HEK293 (cell line): Measurements from ENCODE around the gene CLDN6.

Source experiments
- BCL11B ChIP-seq: fragments of 450-650 bp; formaldehyde crosslinking; IDR thresholded peaks from 2 replicates; pipeline ENCODE4 v1.5.1; 2016; ENCODE audit warnings: low read depth, missing biosample characterization, missing genetic modification characterization
- ELK4 ChIP-seq: IDR thresholded peaks from 2 replicates; pipeline ENCODE4 v1.6.1; 2011; ENCODE audit warnings: mild to moderate bottlenecking, low read depth, low read length, borderline replicate concordance
- GFI1B ChIP-seq: fragments of 450-650 bp; formaldehyde crosslinking; IDR thresholded peaks from 2 replicates; pipeline ENCODE4 v1.5.1; 2016; ENCODE audit warnings: missing biosample characterization, missing genetic modification characterization
- GLIS1 ChIP-seq: fragments of 450-650 bp; formaldehyde crosslinking; IDR thresholded peaks from 2 replicates; pipeline ENCODE4 v1.5.1; 2016; ENCODE audit warnings: missing biosample characterization, missing genetic modification characterization
- KLF1 ChIP-seq: fragments of 450-650 bp; formaldehyde crosslinking; IDR thresholded peaks from 2 replicates; pipeline ENCODE4 v1.5.1; 2016; ENCODE audit warnings: missing biosample characterization, missing genetic modification characterization
- KLF9 ChIP-seq: fragments of 450-650 bp; formaldehyde crosslinking; IDR thresholded peaks from 2 replicates; pipeline ENCODE4 v1.5.1; 2016; ENCODE audit warnings: missing biosample characterization, missing genetic modification characterization, low read depth
- RBAK ChIP-seq: fragments of 450-650 bp; formaldehyde crosslinking; IDR thresholded peaks from 2 replicates; pipeline ENCODE4 v1.5.1; 2016; ENCODE audit warnings: missing biosample characterization, missing genetic modification characterization
- ZBTB21 ChIP-seq: fragments of 450-650 bp; formaldehyde crosslinking; IDR thresholded peaks from 2 replicates; pipeline ENCODE4 v1.5.1; 2017; ENCODE audit warnings: missing biosample characterization, missing genetic modification characterization
- ZBTB8A ChIP-seq: fragments of 450-650 bp; formaldehyde crosslinking; IDR thresholded peaks from 2 replicates; pipeline ENCODE4 v1.5.1; 2016; ENCODE audit warnings: missing biosample characterization, missing genetic modification characterization
- ZNF2 ChIP-seq: fragments of 450-650 bp; formaldehyde crosslinking; IDR thresholded peaks from 2 replicates; pipeline ENCODE4 v1.5.1; 2016; ENCODE audit warnings: missing biosample characterization, missing genetic modification characterization
- ZNF214 ChIP-seq: fragments of 450-650 bp; formaldehyde crosslinking; IDR thresholded peaks from 2 replicates; pipeline ENCODE4 v1.5.1; 2017; ENCODE audit warnings: missing biosample characterization, mild to moderate bottlenecking, missing genetic modification characterization, borderline replicate concordance
- ZNF335 ChIP-seq: fragments of 450-650 bp; formaldehyde crosslinking; conservative IDR thresholded peaks from 2 replicates; pipeline ENCODE4 v1.5.1; 2016; ENCODE audit warnings: missing biosample characterization, missing genetic modification characterization
- ZNF354C ChIP-seq: fragments of 450-650 bp; formaldehyde crosslinking; IDR thresholded peaks from 2 replicates; pipeline ENCODE4 v1.5.1; 2016; ENCODE audit warnings: missing biosample characterization, missing genetic modification characterization, low read depth, borderline replicate concordance
- ZNF394 ChIP-seq: fragments of 450-650 bp; formaldehyde crosslinking; IDR thresholded peaks from 2 replicates; pipeline ENCODE4 v1.5.1; 2016; ENCODE audit warnings: missing biosample characterization, missing genetic modification characterization, mild to moderate bottlenecking, moderate library complexity, borderline replicate concordance
- ZNF404 ChIP-seq: fragments of 450-650 bp; formaldehyde crosslinking; IDR thresholded peaks from 2 replicates; pipeline ENCODE4 v1.5.1; 2017; ENCODE audit warnings: missing biosample characterization, missing genetic modification characterization
- ZNF426 ChIP-seq: fragments of 450-650 bp; formaldehyde crosslinking; IDR thresholded peaks from 2 replicates; pipeline ENCODE4 v1.5.1; 2017; ENCODE audit warnings: missing biosample characterization, missing genetic modification characterization, mild to moderate bottlenecking, inconsistent platforms, moderate library complexity
- ZNF501 ChIP-seq: fragments of 450-650 bp; formaldehyde crosslinking; IDR thresholded peaks from 2 replicates; pipeline ENCODE4 v1.5.1; 2016; ENCODE audit warnings: missing biosample characterization, missing genetic modification characterization
- ZNF510 ChIP-seq: fragments of 450-650 bp; formaldehyde crosslinking; IDR thresholded peaks from 2 replicates; pipeline ENCODE4 v1.5.1; 2018; ENCODE audit warnings: mild to moderate bottlenecking, missing genetic modification characterization, missing biosample characterization; ENCODE audit not compliant: insufficient replicate concordance
- ZNF518A ChIP-seq: fragments of 450-650 bp; formaldehyde crosslinking; conservative IDR thresholded peaks from 2 replicates; pipeline ENCODE4 v1.5.1; 2016; ENCODE audit warnings: low read depth, missing biosample characterization, missing genetic modification characterization
- ZNF548 ChIP-seq: fragments of 450-650 bp; formaldehyde crosslinking; IDR thresholded peaks from 2 replicates; pipeline ENCODE4 v1.5.1; 2016; ENCODE audit warnings: missing biosample characterization, missing genetic modification characterization
- ZNF549 ChIP-seq: fragments of 450-650 bp; IDR thresholded peaks from 2 replicates; pipeline ENCODE4 v1.5.1; 2018; ENCODE audit warnings: missing biosample characterization, missing genetic modification characterization, mild to moderate bottlenecking, inconsistent platforms, moderate library complexity
- ZNF560 ChIP-seq: fragments of 450-650 bp; formaldehyde crosslinking; IDR thresholded peaks from 2 replicates; pipeline ENCODE4 v1.5.1; 2017; ENCODE audit warnings: missing biosample characterization, missing genetic modification characterization, borderline replicate concordance
- ZNF623 ChIP-seq: fragments of 450-650 bp; formaldehyde crosslinking; IDR thresholded peaks from 2 replicates; pipeline ENCODE4 v1.5.1; 2016; ENCODE audit warnings: missing biosample characterization, missing genetic modification characterization
- ZNF629 ChIP-seq: fragments of 450-650 bp; formaldehyde crosslinking; IDR thresholded peaks from 2 replicates; pipeline ENCODE4 v1.5.1; 2017; ENCODE audit warnings: missing biosample characterization, missing genetic modification characterization
- ZNF664 ChIP-seq: fragments of 450-650 bp; formaldehyde crosslinking; IDR thresholded peaks from 2 replicates; pipeline ENCODE4 v1.5.1; 2016; ENCODE audit warnings: missing biosample characterization, missing genetic modification characterization
- ZXDB ChIP-seq: fragments of 450-650 bp; formaldehyde crosslinking; IDR thresholded peaks from 2 replicates; pipeline ENCODE4 v1.5.1; 2016; ENCODE audit warnings: missing biosample characterization, missing genetic modification characterization
- TF ChIP-seq, protein P1 (sequence below): fragments of 450-650 bp; formaldehyde crosslinking; IDR thresholded peaks from 2 replicates; pipeline ENCODE4 v1.5.1; 2016; ENCODE audit warnings: missing biosample characterization, missing genetic modification characterization, borderline replicate concordance
- TF ChIP-seq, protein P2 (sequence below): fragments of 450-650 bp; formaldehyde crosslinking; IDR thresholded peaks from 2 replicates; pipeline ENCODE4 v1.5.1; 2016; ENCODE audit warnings: missing biosample characterization, missing genetic modification characterization
- TF ChIP-seq, protein P3 (sequence below): fragments of 450-650 bp; formaldehyde crosslinking; IDR thresholded peaks from 2 replicates; pipeline ENCODE4 v1.5.1; 2016; ENCODE audit warnings: missing biosample characterization, missing genetic modification characterization

The CLDN6 gene

GRCh38 chr16:3019594-3020246, 1.7 kb upstream of the CLDN6 start (continued):
- peak; percentile 91 for TF ChIP-seq ZNF518A (tag by site-specific recombination)
- TF ChIP-seq ZNF549 (tag by site-specific recombination), result no peak
- peak; percentile 52; the same call in 1 of the 2 replicates for TF ChIP-seq ZXDB
- TF ChIP-seq BCL11B (tag by site-specific recombination), result 0 out of 2 replicates have a peak, but pooled peaks have one; percentile 17
- 0 out of 2 replicates have a peak, but pooled peaks have one; percentile 61 for TF ChIP-seq RBAK (tag by site-specific recombination)
- TF ChIP-seq ZNF214, result no peak; the same call in 1 of the 2 replicates
- TF ChIP-seq ZNF2, result peak; percentile 37; the same call in 1 of the 2 replicates
- TF ChIP-seq, protein P1, sequence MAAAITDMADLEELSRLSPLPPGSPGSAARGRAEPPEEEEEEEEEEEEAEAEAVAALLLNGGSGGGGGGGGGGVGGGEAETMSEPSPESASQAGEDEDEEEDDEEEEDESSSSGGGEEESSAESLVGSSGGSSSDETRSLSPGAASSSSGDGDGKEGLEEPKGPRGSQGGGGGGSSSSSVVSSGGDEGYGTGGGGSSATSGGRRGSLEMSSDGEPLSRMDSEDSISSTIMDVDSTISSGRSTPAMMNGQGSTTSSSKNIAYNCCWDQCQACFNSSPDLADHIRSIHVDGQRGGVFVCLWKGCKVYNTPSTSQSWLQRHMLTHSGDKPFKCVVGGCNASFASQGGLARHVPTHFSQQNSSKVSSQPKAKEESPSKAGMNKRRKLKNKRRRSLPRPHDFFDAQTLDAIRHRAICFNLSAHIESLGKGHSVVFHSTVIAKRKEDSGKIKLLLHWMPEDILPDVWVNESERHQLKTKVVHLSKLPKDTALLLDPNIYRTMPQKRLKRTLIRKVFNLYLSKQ (tag by site-specific recombination), result peak; percentile 51; the same call in 1 of the 2 replicates
- TF ChIP-seq, protein P2, sequence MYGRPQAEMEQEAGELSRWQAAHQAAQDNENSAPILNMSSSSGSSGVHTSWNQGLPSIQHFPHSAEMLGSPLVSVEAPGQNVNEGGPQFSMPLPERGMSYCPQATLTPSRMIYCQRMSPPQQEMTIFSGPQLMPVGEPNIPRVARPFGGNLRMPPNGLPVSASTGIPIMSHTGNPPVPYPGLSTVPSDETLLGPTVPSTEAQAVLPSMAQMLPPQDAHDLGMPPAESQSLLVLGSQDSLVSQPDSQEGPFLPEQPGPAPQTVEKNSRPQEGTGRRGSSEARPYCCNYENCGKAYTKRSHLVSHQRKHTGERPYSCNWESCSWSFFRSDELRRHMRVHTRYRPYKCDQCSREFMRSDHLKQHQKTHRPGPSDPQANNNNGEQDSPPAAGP (tag by site-specific recombination), result peak; percentile 20; the same call in 1 of the 2 replicates
- peak; percentile 79; the same call in 1 of the 2 replicates for TF ChIP-seq ZNF404
- TF ChIP-seq ZNF394 (tag by site-specific recombination), result peak; percentile 91
- TF ChIP-seq, protein P3, sequence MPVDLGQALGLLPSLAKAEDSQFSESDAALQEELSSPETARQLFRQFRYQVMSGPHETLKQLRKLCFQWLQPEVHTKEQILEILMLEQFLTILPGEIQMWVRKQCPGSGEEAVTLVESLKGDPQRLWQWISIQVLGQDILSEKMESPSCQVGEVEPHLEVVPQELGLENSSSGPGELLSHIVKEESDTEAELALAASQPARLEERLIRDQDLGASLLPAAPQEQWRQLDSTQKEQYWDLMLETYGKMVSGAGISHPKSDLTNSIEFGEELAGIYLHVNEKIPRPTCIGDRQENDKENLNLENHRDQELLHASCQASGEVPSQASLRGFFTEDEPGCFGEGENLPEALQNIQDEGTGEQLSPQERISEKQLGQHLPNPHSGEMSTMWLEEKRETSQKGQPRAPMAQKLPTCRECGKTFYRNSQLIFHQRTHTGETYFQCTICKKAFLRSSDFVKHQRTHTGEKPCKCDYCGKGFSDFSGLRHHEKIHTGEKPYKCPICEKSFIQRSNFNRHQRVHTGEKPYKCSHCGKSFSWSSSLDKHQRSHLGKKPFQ (tag by site-specific recombination), result 0 out of 2 replicates have a peak, but pooled peaks have one; percentile 44
- peak; percentile 21; the same call in 1 of the 2 replicates for TF ChIP-seq ZNF548 (tag by site-specific recombination)
- TF ChIP-seq ZBTB21 (tag by site-specific recombination), result peak; percentile 65; the same call in 1 of the 2 replicates
- TF ChIP-seq ZNF501 (tag by site-specific recombination), result 0 out of 2 replicates have a peak, but pooled peaks have one; percentile 34
- TF ChIP-seq ZNF335 (tag by site-specific recombination), result peak; percentile 99
- TF ChIP-seq ZNF510 (tag by site-specific recombination), result no peak
- peak; percentile 38; the same call in 1 of the 2 replicates for TF ChIP-seq ZNF629 (tag by site-specific recombination)
- TF ChIP-seq ZNF426, result peak; percentile 70
- TF ChIP-seq KLF1, result peak; percentile 30; the same call in 1 of the 2 replicates
- peak; percentile 78 for TF ChIP-seq ZNF623 (tag by site-specific recombination)
- TF ChIP-seq ZBTB8A (tag by site-specific recombination), result peak; percentile 68
- peak; percentile 80; the same call in 1 of the 2 replicates for TF ChIP-seq ZNF560 (tag by site-specific recombination)
- peak; percentile 47; the same call in 1 of the 2 replicates for TF ChIP-seq GFI1B (tag by site-specific recombination)
- TF ChIP-seq ZNF354C (tag by site-specific recombination), result no peak
- TF ChIP-seq KLF9, result no peak
- no peak; the same call in 1 of the 2 replicates for TF ChIP-seq GLIS1 (tag by site-specific recombination)
- TF ChIP-seq ELK4, result no peak
- peak; percentile 70; the same call in 1 of the 2 replicates for TF ChIP-seq ZNF664 (tag by site-specific recombination)
